ENCODE measurements around the gene PI4KA.
"Not testable (repeated sequence)": the region's sequence is repeated elsewhere in the genome, so short reads cannot be mapped to it uniquely, and the experiment has no call there.

DNA sequence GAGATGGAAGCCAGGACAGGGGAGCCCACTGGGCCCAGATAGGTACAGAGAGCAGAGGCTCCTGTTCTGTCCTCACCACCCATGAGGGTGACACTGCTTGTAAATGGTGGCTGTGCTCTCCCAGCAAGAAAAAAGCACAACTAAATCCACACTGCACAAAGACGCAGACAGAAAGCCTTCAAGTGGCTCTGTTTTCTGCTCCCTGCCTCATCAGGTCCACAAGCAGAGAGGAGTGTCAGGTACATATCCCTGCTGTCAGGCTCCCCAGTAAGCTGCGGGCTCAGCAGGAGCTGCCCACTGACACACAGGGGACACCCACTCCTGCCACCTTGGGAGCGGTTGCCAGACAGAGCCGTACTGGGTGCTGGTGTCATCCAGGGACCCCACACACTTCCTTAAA, 162.6 kb downstream of the PI4KA start:
- TF ChIP-seq POLR2A (IDR thresholded peaks at IDR 0.05; ENCODE audit: low read depth); POLR2AphosphoS5 (IDR thresholded peaks at IDR 0.05); EP300 (IDR thresholded peaks at IDR 0.05): not testable (repeated sequence)
- TF ChIP-seq, protein P1, sequence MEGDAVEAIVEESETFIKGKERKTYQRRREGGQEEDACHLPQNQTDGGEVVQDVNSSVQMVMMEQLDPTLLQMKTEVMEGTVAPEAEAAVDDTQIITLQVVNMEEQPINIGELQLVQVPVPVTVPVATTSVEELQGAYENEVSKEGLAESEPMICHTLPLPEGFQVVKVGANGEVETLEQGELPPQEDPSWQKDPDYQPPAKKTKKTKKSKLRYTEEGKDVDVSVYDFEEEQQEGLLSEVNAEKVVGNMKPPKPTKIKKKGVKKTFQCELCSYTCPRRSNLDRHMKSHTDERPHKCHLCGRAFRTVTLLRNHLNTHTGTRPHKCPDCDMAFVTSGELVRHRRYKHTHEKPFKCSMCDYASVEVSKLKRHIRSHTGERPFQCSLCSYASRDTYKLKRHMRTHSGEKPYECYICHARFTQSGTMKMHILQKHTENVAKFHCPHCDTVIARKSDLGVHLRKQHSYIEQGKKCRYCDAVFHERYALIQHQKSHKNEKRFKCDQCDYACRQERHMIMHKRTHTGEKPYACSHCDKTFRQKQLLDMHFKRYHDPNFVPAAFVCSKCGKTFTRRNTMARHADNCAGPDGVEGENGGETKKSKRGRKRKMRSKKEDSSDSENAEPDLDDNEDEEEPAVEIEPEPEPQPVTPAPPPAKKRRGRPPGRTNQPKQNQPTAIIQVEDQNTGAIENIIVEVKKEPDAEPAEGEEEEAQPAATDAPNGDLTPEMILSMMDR (IDR thresholded peaks at IDR 0.05): not testable (repeated sequence)

Data from esophagus muscularis mucosa (tissue), 4 donors.